Neural crest cell (in vitro differentiated cells): Measurements from ENCODE around the gene RHOB. TPM values are rescaled to one million over a fixed set of nuclear protein-coding genes. Genes with fewer than 3 reads are reported as not detected.
A peak's percentile ranks its signal among the peaks of the same experiment; 100 is the strongest.

Experiments
- DNase-seq: peaks from one replicate; pipeline ENCODE4 v3.0.0; 2021; ENCODE audit warnings: low read depth, mixed read lengths, low spot score
- H3K27ac Mint-ChIP-seq: one replicate; pipeline ENCODE4 v1.8.0; 2021; ENCODE audit warnings: mild to moderate bottlenecking, mixed read lengths; ENCODE audit not compliant: unreplicated experiment
- H3K27me3 Mint-ChIP-seq: 2 replicates; pipeline ENCODE4 v1.8.0; 2021; ENCODE audit warnings: low read depth, mild to moderate bottlenecking, mixed read lengths
- H3K36me3 Mint-ChIP-seq: 2 replicates; pipeline ENCODE4 v1.8.0; 2021; ENCODE audit warnings: low read depth, mild to moderate bottlenecking, mixed read lengths
- H3K4me1 Mint-ChIP-seq: 2 replicates; pipeline ENCODE4 v1.8.0; 2021; ENCODE audit warnings: mixed read lengths
- H3K4me3 Mint-ChIP-seq: one replicate; pipeline ENCODE4 v1.8.0; 2021; ENCODE audit warnings: mild to moderate bottlenecking, mixed read lengths
- H3K9me3 Mint-ChIP-seq: 2 replicates; pipeline ENCODE4 v1.8.0; 2021; ENCODE audit warnings: mixed read lengths
- CTCF ChIP-seq: fragments of 200-600 bp; sonication (generic); conservative IDR thresholded peaks from 2 replicates; pipeline ENCODE4 v1.5.0; 2021; ENCODE audit warnings: antibody characterized with exemption, mild to moderate bottlenecking
- total RNA-seq: library from RNA; stranded (reverse); gene quantifications from 2 replicates; pipeline ENCODE4 v1.2.1, GENCODE V29; 2021

Gene RHOB
- total RNA-seq, 1 donor from 2014 or later: 146 TPM

- Mint-ChIP-seq H3K9me3 (peaks cover 9% of the 10 kb centered on the region), H3K27me3 (no peaks in the 10 kb centered on the region), H3K27ac (no peak overlapping the region), H3K4me3 (no peak overlapping the region), H3K36me3 (no peaks in the 10 kb centered on the region), H3K4me1 (peaks cover 73% of the 10 kb centered on the region)
- no peak for TF ChIP-seq CTCF
- DNase-seq: no peak
Measured at GRCh38 chr2:20472569-20472968, 25.7 kb downstream of the RHOB start.

GRCh38 chr2:20473128-20473527 lies 26.3 kb downstream of the RHOB start:
- peaks cover 68% of the 10 kb centered on the region for H3K4me1 Mint-ChIP-seq
- TF ChIP-seq CTCF: no peak
- H3K27me3 Mint-ChIP-seq: no peaks in the 10 kb centered on the region
- peaks cover 9% of the 10 kb centered on the region for H3K9me3 Mint-ChIP-seq
- no peak for DNase-seq
- H3K4me3 Mint-ChIP-seq: no peak overlapping the region
- no peaks in the 10 kb centered on the region for H3K36me3 Mint-ChIP-seq
- H3K27ac Mint-ChIP-seq: no peak overlapping the region

- no peak for DNase-seq
- Mint-ChIP-seq H3K27ac (peak overlapping the region; percentile 98), H3K4me3 (peak overlapping the region; percentile 65), H3K9me3 (peaks cover 13% of the 10 kb centered on the region), H3K36me3 (peaks cover 4% of the 10 kb centered on the region), H3K4me1 (peaks cover 53% of the 10 kb centered on the region), H3K27me3 (no peaks in the 10 kb centered on the region)
- TF ChIP-seq CTCF: no peak
Measured at GRCh38 chr2:20474757-20475566, 28.1 kb downstream of the RHOB start.

GRCh38 chr2:20475567-20475952 lies 28.7 kb downstream of the RHOB start:
- no peak for TF ChIP-seq CTCF
- H3K27me3 Mint-ChIP-seq: no peaks in the 10 kb centered on the region
- peaks cover 13% of the 10 kb centered on the region for H3K9me3 Mint-ChIP-seq
- peaks cover 4% of the 10 kb centered on the region for H3K36me3 Mint-ChIP-seq
- no peak for DNase-seq
- H3K4me1 Mint-ChIP-seq: peaks cover 48% of the 10 kb centered on the region
- H3K4me3 Mint-ChIP-seq: no peak overlapping the region
- H3K27ac Mint-ChIP-seq: peak overlapping the region; percentile 98

- TF ChIP-seq CTCF: no peak
- Mint-ChIP-seq H3K9me3 (peaks cover 13% of the 10 kb centered on the region), H3K27ac (no peak overlapping the region), H3K27me3 (no peaks in the 10 kb centered on the region), H3K4me1 (peaks cover 48% of the 10 kb centered on the region), H3K36me3 (peaks cover 4% of the 10 kb centered on the region), H3K4me3 (no peak overlapping the region)
- DNase-seq: no peak
Measured at GRCh38 chr2:20476481-20476880, 29.6 kb downstream of the RHOB start.
